HCT116 (cell line): Measurements from ENCODE around the gene KSR2. TPM values are rescaled to one million over a fixed set of nuclear protein-coding genes. Genes with fewer than 3 reads are reported as not detected.

Experiments used
- ATAC-seq: fragments of 200-7000 bp; cut with Tn5 transposase; 2 replicates; pipeline ENCODE4 v1.9.1; 2020; ENCODE audit warnings: mild to moderate bottlenecking, moderate library complexity
- BruUV-seq: library from RNA; stranded (reverse); fragments of 400-500 nt; replicated peaks from 2 replicates; lab custom pipeline; 2021; lab: Mats Ljungman, UMichigan
- CTCF ChIA-PET: fragments of 300-600 bp; sonication (Branson Sonifier 250); formaldehyde crosslinking; loops from one replicate; lab custom pipeline; 2021; ENCODE audit warnings: antibody characterized with exemption; lab: Charles Lee
- POLR2A ChIA-PET: fragments of 300-600, 350-600 bp; sonication (Branson Sonifier 250); formaldehyde crosslinking; loops from one replicate; lab custom pipeline; 2021; ENCODE audit warnings: antibody characterized with exemption; lab: Charles Lee
- RAD21 ChIA-PET, 2 experiments: fragments of 300-600 bp; sonication (Branson Sonifier 250); formaldehyde crosslinking; loops; one replicate each; lab custom pipeline; 2023; ENCODE audit warnings: low total read pairs in 2 of 2; ENCODE audit not compliant: uncharacterized antibody in 2 of 2, unreplicated experiment in 2 of 2, low non-redundant PET in 1 of 2; lab: Charles Lee
- DNase-seq: peaks from one replicate; pipeline ENCODE4 v3.0.0-alpha.2; 2010; ENCODE audit warnings: low read depth, low spot score
- H2AFZ ChIP-seq: fragments of 200-600 bp; shearing (Covaris generic), sonication (generic); 2 replicates; pipeline ENCODE4 v1.6.1; 2017; ENCODE audit warnings: low read depth, mixed run types, mixed read lengths, antibody characterized with exemption, low read length; ENCODE audit not compliant: poor library complexity, severe bottlenecking
- H3K27ac ChIP-seq: 2 replicates; pipeline ENCODE4 v1.5.1; 2012; ENCODE audit warnings: low read depth, low read length
- H3K27me3 ChIP-seq: fragments of 200-600 bp; sonication (generic); 2 replicates; pipeline ENCODE4 v1.6.1; 2016; ENCODE audit warnings: mixed run types, low read length, mixed read lengths; ENCODE audit not compliant: insufficient read depth
- H3K36me3 ChIP-seq, 2 experiments: fragments of 200-500 bp in 1 of 2; fragments of 200-600 bp in 1 of 2; sonication (Bioruptor generic) in 1 of 2; sonication (generic) in 1 of 2; 2 replicates each; pipeline versions ENCODE4 v1.5.1 to v1.6.1; 2014 to 2016; ENCODE audit warnings: low read length in 2 of 2, inconsistent platforms in 1 of 2, mixed read lengths in 1 of 2, mixed run types in 1 of 2; ENCODE audit not compliant: insufficient read depth in 2 of 2, control insufficient read depth in 1 of 2
- H3K4me1 ChIP-seq, 2 experiments: fragments of 200-600 bp in 1 of 2; sonication (generic) in 1 of 2; 2 replicates each; pipeline versions ENCODE4 v1.5.1 to v1.6.1; 2012 to 2017; ENCODE audit warnings: low read length in 2 of 2, inconsistent platforms in 1 of 2, mild to moderate bottlenecking in 1 of 2, mixed read lengths in 1 of 2, mixed run types in 1 of 2, moderate library complexity in 1 of 2; ENCODE audit not compliant: insufficient read depth in 2 of 2, control insufficient read depth in 1 of 2
- H3K4me2 ChIP-seq: fragments of 200-600 bp; sonication (generic); 2 replicates; pipeline ENCODE4 v1.6.1; 2017; ENCODE audit warnings: mixed run types, low read length, mixed read lengths
- H3K4me3 ChIP-seq, 2 experiments: fragments of 200-600 bp in 1 of 2; sonication (generic) in 1 of 2; replicated peaks in 1 of 2; 2 replicates each; pipeline ENCODE4 v1.5.1; 2011 to 2016; ENCODE audit warnings: low read length in 2 of 2, control low read depth in 1 of 2, low read depth in 1 of 2, mild to moderate bottlenecking in 1 of 2, mixed read lengths in 1 of 2, mixed run types in 1 of 2
- H3K79me2 ChIP-seq: fragments of 200-600 bp; sonication (generic); 2 replicates; pipeline ENCODE4 v1.6.1; 2017; ENCODE audit warnings: mild to moderate bottlenecking, mixed run types, low read length, moderate library complexity, mixed read lengths; ENCODE audit not compliant: insufficient read depth
- H3K9ac ChIP-seq: fragments of 200-600 bp; sonication (generic); 2 replicates; pipeline ENCODE4 v1.6.1; 2016; ENCODE audit warnings: low read length, mixed read lengths
- H3K9me2 ChIP-seq: fragments of 200-600 bp; sonication (generic), shearing (Covaris generic); 2 replicates; pipeline ENCODE4 v1.6.1; 2017; ENCODE audit warnings: mixed run types, mild to moderate bottlenecking, moderate library complexity; ENCODE audit not compliant: insufficient read depth
- H3K9me3 ChIP-seq, 2 experiments: fragments of 200-500 bp in 1 of 2; fragments of 200-600 bp in 1 of 2; sonication (Bioruptor generic) in 1 of 2; sonication (generic) in 1 of 2; 2 replicates each; pipeline ENCODE4 v1.6.1; 2014 to 2017; ENCODE audit warnings: low read length in 2 of 2, mixed read lengths in 2 of 2, inconsistent platforms in 1 of 2, low read depth in 1 of 2, mild to moderate bottlenecking in 1 of 2, mixed run types in 1 of 2, moderate library complexity in 1 of 2; ENCODE audit not compliant: control insufficient read depth in 1 of 2, insufficient read depth in 1 of 2
- H4K20me1 ChIP-seq: fragments of 200-600 bp; sonication (generic), shearing (Covaris generic); 2 replicates; pipeline ENCODE4 v1.6.1; 2017; ENCODE audit warnings: mixed run types, mild to moderate bottlenecking, moderate library complexity; ENCODE audit not compliant: insufficient read depth
- ATF3 ChIP-seq: IDR thresholded peaks from 2 replicates; pipeline ENCODE4 v1.6.1; 2012
- CBX3 ChIP-seq: IDR thresholded peaks from 2 replicates; pipeline ENCODE4 v1.6.1; 2012; ENCODE audit warnings: low read depth
- CEBPB ChIP-seq: IDR thresholded peaks from 2 replicates; pipeline ENCODE4 v1.6.1; 2012; ENCODE audit warnings: low read depth
- ELF1 ChIP-seq: IDR thresholded peaks from 2 replicates; pipeline ENCODE4 v1.6.1; 2012; ENCODE audit warnings: low read depth, borderline replicate concordance
- EZH2 ChIP-seq: fragments of 200-600 bp; sonication (generic); IDR thresholded peaks from 2 replicates; pipeline ENCODE4 v1.6.1; 2017; ENCODE audit warnings: antibody characterized with exemption, mixed run types
- EZH2phosphoT487 ChIP-seq: fragments of 200-600 bp; IDR thresholded peaks from 2 replicates; pipeline ENCODE4 v1.6.1; 2018; ENCODE audit warnings: antibody characterized with exemption, borderline replicate concordance
- FOSL1 ChIP-seq: IDR thresholded peaks from 2 replicates; pipeline ENCODE4 v1.6.1; 2012; ENCODE audit warnings: low read depth
- JUND ChIP-seq: IDR thresholded peaks from 2 replicates; pipeline ENCODE4 v1.6.1; 2012
- MAX ChIP-seq: IDR thresholded peaks from 2 replicates; pipeline ENCODE4 v1.6.1; 2012
- POLR2A ChIP-seq: IDR thresholded peaks from 2 replicates; pipeline ENCODE4 v1.7.0; 2011; ENCODE audit warnings: borderline replicate concordance; ENCODE audit not compliant: insufficient read depth, insufficient read length; ENCODE audit errors: extremely low read depth
- POLR2AphosphoS5 ChIP-seq: IDR thresholded peaks from 2 replicates; pipeline ENCODE4 v1.6.1; 2011; ENCODE audit warnings: mild to moderate bottlenecking, low read depth, low read length, moderate library complexity
- RAD21 ChIP-seq: IDR thresholded peaks from 2 replicates; pipeline ENCODE4 v1.6.1; 2012; ENCODE audit warnings: low read depth, mild to moderate bottlenecking
- REST ChIP-seq: IDR thresholded peaks from 2 replicates; pipeline ENCODE4 v1.6.1; 2012; ENCODE audit warnings: low read depth
- SIN3A ChIP-seq: IDR thresholded peaks from 2 replicates; pipeline ENCODE4 v1.6.1; 2012; ENCODE audit warnings: low read depth
- SP1 ChIP-seq: IDR thresholded peaks from 2 replicates; pipeline ENCODE4 v1.6.1; 2012; ENCODE audit warnings: low read depth
- SRF ChIP-seq: IDR thresholded peaks from 2 replicates; pipeline ENCODE4 v1.6.1; 2012; ENCODE audit warnings: low read depth
- TCF7L2 ChIP-seq: IDR thresholded peaks from 2 replicates; pipeline ENCODE4 v1.7.0; 2011; ENCODE audit warnings: borderline replicate concordance, inconsistent platforms; ENCODE audit not compliant: insufficient read depth, insufficient read length; ENCODE audit errors: extremely low read depth
- ZBTB33 ChIP-seq: IDR thresholded peaks from 2 replicates; pipeline ENCODE4 v1.6.1; 2011; ENCODE audit warnings: mild to moderate bottlenecking, low read length, moderate library complexity; ENCODE audit not compliant: insufficient replicate concordance; ENCODE audit errors: extremely low read depth
- ZFX ChIP-seq: fragments of 450-650 bp; IDR thresholded peaks from 2 replicates; pipeline ENCODE4 v1.6.1; 2017
- intact Hi-C: fragments of 100-400 bp; cut with micrococcal nuclease; formaldehyde crosslinking; loops from 2 replicates; pipeline ENCODE4 v1.10.0; 2022
- total RNA-seq: library from RNA; stranded (reverse); gene quantifications from one replicate; pipeline ENCODE4 v1.2.1, GENCODE V29; 2021; ENCODE audit not compliant: unreplicated experiment
- TF ChIP-seq, protein P1 (sequence below), 3 experiments: fragments of 200-600 bp in 1 of 3; sonication (generic) in 1 of 3; IDR thresholded peaks in 2 of 3; conservative IDR thresholded peaks in 1 of 3; 2 replicates each; pipeline ENCODE4 v1.5.1; 2012 to 2017; ENCODE audit warnings: low read depth in 2 of 3, low read length in 2 of 3, antibody characterized with exemption in 1 of 3, borderline replicate concordance in 1 of 3, control low read depth in 1 of 3, mild to moderate bottlenecking in 1 of 3, mixed read lengths in 1 of 3, mixed run types in 1 of 3, moderate library complexity in 1 of 3; ENCODE audit not compliant: insufficient read depth in 1 of 3

The KSR2 gene
- total RNA-seq, 1 experiment from 2014 or later = 10.1 TPM

GRCh38 chr12:117718141-117718540 lies 250.6 kb downstream of the KSR2 start:
- H4K20me1 ChIP-seq = no peaks in the 10 kb centered on the region
- H3K9ac ChIP-seq = no peak overlapping the region
- ChIA-PET CTCF (no interaction called here), POLR2A (no interaction called here), RAD21 (no interaction called here)
- no peaks in the 10 kb centered on the region for H3K79me2 ChIP-seq
- intact Hi-C loops = no loop called here
- no TSS peak for BruUV-seq
- no peak overlapping the region for H3K4me3 ChIP-seq
- H3K36me3 ChIP-seq = no peaks in the 10 kb centered on the region
- no peak overlapping the region for H2AFZ ChIP-seq
- H3K27me3 ChIP-seq = no peaks in the 10 kb centered on the region
- no peaks in the 10 kb centered on the region for H3K4me1 ChIP-seq
- DNase-seq (no peak), ATAC-seq (no peak)
- H3K9me3 ChIP-seq = no peaks in the 10 kb centered on the region
- H3K4me2 ChIP-seq = no peak overlapping the region
- no peak overlapping the region for H3K27ac ChIP-seq
- no peaks in the 10 kb centered on the region for H3K9me2 ChIP-seq
- TF ChIP-seq EZH2phosphoT487 (no peak), SIN3A (no peak), ZBTB33 (no peak), POLR2A (no peak), RAD21 (no peak), CEBPB (no peak), ATF3 (no peak), CBX3 (no peak), SRF (no peak), FOSL1 (no peak), EZH2 (no peak), REST (no peak), TCF7L2 (no peak), JUND (no peak), POLR2AphosphoS5 (no peak), MAX (no peak), ZFX (no peak), ELF1 (no peak), SP1 (no peak)
- TF ChIP-seq, protein P1, sequence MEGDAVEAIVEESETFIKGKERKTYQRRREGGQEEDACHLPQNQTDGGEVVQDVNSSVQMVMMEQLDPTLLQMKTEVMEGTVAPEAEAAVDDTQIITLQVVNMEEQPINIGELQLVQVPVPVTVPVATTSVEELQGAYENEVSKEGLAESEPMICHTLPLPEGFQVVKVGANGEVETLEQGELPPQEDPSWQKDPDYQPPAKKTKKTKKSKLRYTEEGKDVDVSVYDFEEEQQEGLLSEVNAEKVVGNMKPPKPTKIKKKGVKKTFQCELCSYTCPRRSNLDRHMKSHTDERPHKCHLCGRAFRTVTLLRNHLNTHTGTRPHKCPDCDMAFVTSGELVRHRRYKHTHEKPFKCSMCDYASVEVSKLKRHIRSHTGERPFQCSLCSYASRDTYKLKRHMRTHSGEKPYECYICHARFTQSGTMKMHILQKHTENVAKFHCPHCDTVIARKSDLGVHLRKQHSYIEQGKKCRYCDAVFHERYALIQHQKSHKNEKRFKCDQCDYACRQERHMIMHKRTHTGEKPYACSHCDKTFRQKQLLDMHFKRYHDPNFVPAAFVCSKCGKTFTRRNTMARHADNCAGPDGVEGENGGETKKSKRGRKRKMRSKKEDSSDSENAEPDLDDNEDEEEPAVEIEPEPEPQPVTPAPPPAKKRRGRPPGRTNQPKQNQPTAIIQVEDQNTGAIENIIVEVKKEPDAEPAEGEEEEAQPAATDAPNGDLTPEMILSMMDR (IDR thresholded peaks at IDR 0.05 in 2 of 3, conservative IDR thresholded peaks at IDR 0.05 in 1 of 3; ENCODE audit: borderline replicate concordance in 1 of 3, insufficient read depth in 1 of 3, low read depth in 2 of 3, low read length in 2 of 3) = no peak
- TF ChIP-seq, all 23 proteins: peak for 0
